SK-N-MC (cell line): ENCODE data around the gene SOX1.
A peak's percentile ranks its signal among the peaks of the same experiment; 100 is the strongest.

Experiments used
- DNase-seq: peaks from one replicate; pipeline ENCODE4 v3.0.0-alpha.2; 2011; ENCODE audit warnings: low read depth, low spot score
- H3K27ac ChIP-seq: fragments of 200-600 bp; sonication (generic); 2 replicates; pipeline ENCODE4 v1.5.1; 2016; ENCODE audit warnings: mixed run types
- H3K36me3 ChIP-seq: fragments of 200-600 bp; sonication (generic); 2 replicates; pipeline ENCODE4 v1.6.1; 2017; ENCODE audit warnings: antibody characterized with exemption, low read length, mixed read lengths; ENCODE audit not compliant: insufficient read depth
- H3K4me3 ChIP-seq: fragments of 200-600 bp; sonication (generic); 2 replicates; pipeline ENCODE4 v1.5.1; 2016
- H3K9ac ChIP-seq: fragments of 200-600 bp; sonication (generic); 2 replicates; pipeline ENCODE4 v1.8.0; 2017; ENCODE audit warnings: mixed run types, mixed read lengths; ENCODE audit not compliant: insufficient read length
- H3K9me3 ChIP-seq: fragments of 200-600 bp; sonication (generic); 2 replicates; pipeline ENCODE4 v1.6.1; 2017; ENCODE audit warnings: low read depth, mild to moderate bottlenecking, antibody characterized with exemption, low read length, moderate library complexity, mixed read lengths
- EZH2 ChIP-seq: fragments of 200-600 bp; sonication (generic); IDR thresholded peaks from one replicate; pipeline ENCODE4 v1.6.1; 2017; ENCODE audit warnings: antibody characterized with exemption
- FOXP2 ChIP-seq: optimal IDR thresholded peaks from 2 replicates; pipeline ENCODE3; 2011; ENCODE audit warnings: mild to moderate bottlenecking, moderate library complexity; ENCODE audit not compliant: insufficient read depth; ENCODE audit errors: extremely low read length, control extremely low read depth
- POLR2AphosphoS5 ChIP-seq: IDR thresholded peaks from 2 replicates; pipeline ENCODE4 v1.6.1; 2012; ENCODE audit warnings: mild to moderate bottlenecking, low read depth, low read length, borderline replicate concordance

Gene SOX1

DNA sequence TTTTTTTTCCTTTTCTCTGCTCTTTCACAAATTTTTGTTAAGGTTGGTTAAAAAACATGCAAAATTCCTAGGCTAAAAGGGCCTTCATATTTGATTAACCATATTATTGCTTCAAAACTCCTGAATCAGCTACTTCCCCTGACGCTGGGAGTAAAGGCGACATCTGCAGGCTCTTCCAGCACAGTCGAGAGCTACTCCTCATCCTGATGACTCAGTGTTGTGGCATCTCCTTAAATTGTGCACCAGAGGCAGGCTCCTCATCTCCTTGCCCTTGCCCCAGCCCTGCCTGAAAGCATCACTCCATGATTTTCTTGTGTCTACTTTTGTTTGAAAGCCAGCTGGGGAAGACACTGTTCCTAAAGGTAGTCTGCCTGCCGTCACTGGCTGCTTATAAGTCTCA is 24.5 kb upstream of the SOX1 start:
- DNase-seq, result no peak
- H3K9ac ChIP-seq, result no peak overlapping the region
- TF ChIP-seq FOXP2 (no peak), POLR2AphosphoS5 (no peak), EZH2 (no peak)
- H3K27ac ChIP-seq, result no peak overlapping the region
- no peaks in the 10 kb centered on the region for H3K9me3 ChIP-seq
- H3K36me3 ChIP-seq, result no peaks in the 10 kb centered on the region
- no peak overlapping the region for H3K4me3 ChIP-seq

DNA sequence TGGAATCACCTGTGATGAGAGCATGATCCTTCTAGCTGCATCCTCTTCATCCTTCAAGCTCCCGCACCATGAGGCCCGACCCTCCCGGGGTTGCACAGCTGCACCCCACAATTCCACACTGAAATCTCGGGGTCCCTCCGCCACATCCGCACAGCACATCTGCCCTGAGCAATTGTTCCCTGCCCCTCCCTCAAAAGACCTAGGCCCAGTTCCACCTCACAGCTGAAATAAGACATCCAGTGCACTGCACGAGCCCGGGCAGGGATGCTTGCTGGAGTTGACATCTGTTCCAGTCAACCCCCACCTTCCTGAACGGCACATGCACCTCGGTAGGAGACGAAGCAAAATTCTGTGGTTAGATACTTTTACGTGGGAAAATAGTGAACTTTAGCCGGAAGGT is 14.7 kb upstream of the SOX1 start:
- H3K9ac ChIP-seq, result no peak overlapping the region
- H3K4me3 ChIP-seq, result no peak overlapping the region
- TF ChIP-seq POLR2AphosphoS5 (no peak), EZH2 (no peak), FOXP2 (no peak)
- no peaks in the 10 kb centered on the region for H3K36me3 ChIP-seq
- H3K9me3 ChIP-seq, result no peaks in the 10 kb centered on the region
- no peak for DNase-seq
- no peak overlapping the region for H3K27ac ChIP-seq

DNA sequence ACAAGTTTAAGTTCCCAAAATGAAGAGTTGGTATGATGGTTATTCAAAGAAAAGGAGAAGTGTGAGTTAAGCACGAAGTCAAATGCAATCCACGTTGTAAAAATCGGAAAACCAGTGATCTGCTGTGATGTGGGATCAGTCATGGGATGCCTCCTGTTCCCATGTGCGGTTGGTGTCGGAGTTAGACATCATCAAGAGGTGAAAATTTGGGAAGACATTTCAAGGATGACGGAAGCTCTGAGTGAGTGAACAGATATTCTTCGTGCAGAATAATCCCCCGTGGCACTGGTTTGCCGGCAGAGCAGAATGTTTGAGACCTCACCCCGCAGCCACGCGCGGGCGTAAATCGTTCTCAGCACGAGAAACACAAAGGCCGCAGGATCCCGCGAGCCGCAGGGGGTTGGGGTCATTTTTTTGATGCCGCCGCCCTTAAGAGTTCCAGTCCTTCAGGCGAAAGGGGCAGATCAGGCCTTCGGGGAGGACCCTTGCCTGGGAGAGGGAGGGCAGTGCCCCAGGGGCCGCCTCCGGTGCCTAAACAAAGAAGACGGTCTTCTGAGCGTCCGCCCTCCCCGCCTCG is 13.7 kb upstream of the SOX1 start:
- DNase-seq, result no peak
- Histone ChIP-seq H3K27ac (no peak overlapping the region), H3K4me3 (no peak overlapping the region), H3K9me3 (no peaks in the 10 kb centered on the region), H3K9ac (no peak overlapping the region), H3K36me3 (no peaks in the 10 kb centered on the region)
- TF ChIP-seq POLR2AphosphoS5 (no peak), FOXP2 (no peak), EZH2 (no peak)

DNA sequence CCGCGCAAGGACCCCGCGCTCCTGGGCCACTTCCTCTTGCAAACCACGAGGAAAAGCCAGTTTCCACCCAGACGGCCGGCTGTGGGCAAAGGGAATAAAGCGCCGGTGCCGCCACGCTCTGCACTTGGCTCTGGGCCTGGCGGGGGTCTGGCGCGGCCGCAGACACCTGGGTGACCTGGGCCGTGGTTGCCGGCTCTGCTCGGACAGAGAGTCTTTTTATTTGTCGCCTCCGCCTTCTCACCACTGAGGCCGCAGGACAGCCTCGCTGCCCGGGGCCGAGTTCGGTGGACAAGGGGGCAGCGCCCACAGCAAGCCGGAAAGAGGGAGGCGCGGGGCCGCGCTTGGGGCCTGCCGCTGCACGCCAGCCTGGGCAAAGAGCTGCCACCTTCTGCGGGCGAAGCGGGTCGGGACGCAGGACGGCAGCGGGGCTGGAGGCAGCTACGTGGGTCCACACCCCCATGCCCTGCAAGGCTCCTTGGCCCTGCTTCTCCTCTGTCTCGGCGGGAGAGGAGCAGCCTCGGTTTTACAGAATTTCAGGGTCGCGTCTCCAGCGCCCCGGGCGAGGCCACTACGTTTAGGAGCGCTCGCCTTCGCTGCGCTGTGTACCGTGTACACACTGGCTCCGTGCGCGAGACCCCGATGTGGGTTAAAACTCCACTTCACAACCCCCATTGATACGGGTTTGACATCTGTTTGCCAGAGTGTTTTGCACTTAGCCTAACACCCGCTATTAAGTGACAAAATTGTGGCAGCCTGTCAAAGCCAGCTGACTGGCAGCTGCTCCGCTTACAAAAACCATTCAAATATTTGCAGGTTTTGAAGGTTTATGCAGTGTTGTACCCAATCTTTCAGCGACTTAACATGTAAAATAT is 13.0 kb upstream of the SOX1 start:
- no peak overlapping the region for H3K9ac ChIP-seq
- H3K4me3 ChIP-seq, result no peak overlapping the region
- no peak for TF ChIP-seq EZH2
- TF ChIP-seq FOXP2, result no peak
- TF ChIP-seq POLR2AphosphoS5, result no peak
- no peak overlapping the region for H3K27ac ChIP-seq
- no peak for DNase-seq
- H3K9me3 ChIP-seq, result no peaks in the 10 kb centered on the region
- no peaks in the 10 kb centered on the region for H3K36me3 ChIP-seq

- H3K9ac ChIP-seq, result no peak overlapping the region
Measured at GRCh38 chr13:112054616-112055015, 12.3 kb upstream of the SOX1 start.

DNA sequence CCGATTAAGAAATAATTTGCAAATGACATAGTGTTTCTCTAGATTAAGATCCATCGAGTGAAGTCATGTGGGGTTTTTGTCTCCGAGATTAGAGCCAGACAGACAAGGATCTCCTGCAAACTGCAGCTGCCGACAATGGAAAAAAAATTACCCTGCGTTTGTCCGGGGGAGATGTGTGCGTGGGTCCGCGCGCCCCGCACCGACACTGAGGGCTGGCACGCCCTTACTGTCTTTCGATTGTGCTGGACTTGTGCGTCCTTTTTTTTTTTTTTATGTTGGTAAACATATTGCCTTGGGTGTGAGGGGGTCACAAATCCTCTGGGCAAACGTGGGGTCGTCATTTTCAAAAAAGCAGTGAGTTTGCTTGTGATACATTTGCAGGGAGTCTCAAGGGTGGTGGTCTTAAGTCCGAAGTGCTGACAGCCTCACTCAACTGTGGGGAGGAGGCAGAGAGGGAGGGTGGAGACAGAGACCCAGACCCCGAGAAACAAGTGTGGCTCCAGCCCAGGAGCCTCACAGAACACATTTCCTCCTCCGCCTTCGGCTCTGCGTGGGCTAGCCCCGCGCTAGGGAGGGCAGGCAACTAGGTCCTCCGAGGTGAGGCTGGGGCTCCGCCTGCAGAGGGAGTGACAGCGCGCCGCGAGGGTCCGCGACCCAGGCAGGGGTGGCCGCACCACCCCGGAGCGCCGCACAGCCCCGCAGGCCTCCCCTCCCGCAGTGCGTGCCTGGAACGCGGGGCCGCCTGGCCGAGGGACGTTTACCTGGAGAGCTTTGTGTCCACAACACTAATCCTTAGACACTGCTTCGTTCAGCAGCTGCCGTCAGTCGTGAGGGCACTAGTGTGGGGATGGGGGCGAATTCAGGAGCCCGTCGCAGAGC is 11.7 kb upstream of the SOX1 start:
- DNase-seq, result no peak

More at GRCh38 chr13:112054616-112055015, 12.3 kb upstream of the SOX1 start:
- no peak overlapping the region for H3K27ac ChIP-seq
- no peak for DNase-seq
- no peaks in the 10 kb centered on the region for H3K36me3 ChIP-seq
- TF ChIP-seq POLR2AphosphoS5, result no peak
- TF ChIP-seq EZH2, result peak; percentile 31
- no peak overlapping the region for H3K4me3 ChIP-seq
- no peaks in the 10 kb centered on the region for H3K9me3 ChIP-seq

GRCh38 chr13:112055915-112056269 is 11.1 kb upstream of the SOX1 start:
- TF ChIP-seq EZH2 (no peak), POLR2AphosphoS5 (no peak), FOXP2 (no peak)
- DNase-seq, result no peak
- Histone ChIP-seq H3K4me3 (no peak overlapping the region), H3K9ac (no peak overlapping the region), H3K36me3 (no peaks in the 10 kb centered on the region), H3K27ac (no peak overlapping the region), H3K9me3 (no peaks in the 10 kb centered on the region)

More for the DNA sequence above, 11.7 kb upstream of the SOX1 start:
- H3K36me3 ChIP-seq, result no peaks in the 10 kb centered on the region
- H3K4me3 ChIP-seq, result no peak overlapping the region
- H3K27ac ChIP-seq, result no peak overlapping the region
- TF ChIP-seq POLR2AphosphoS5, result no peak
- TF ChIP-seq EZH2, result peak; percentile 47
- H3K9ac ChIP-seq, result no peak overlapping the region
- H3K9me3 ChIP-seq, result no peaks in the 10 kb centered on the region

DNA sequence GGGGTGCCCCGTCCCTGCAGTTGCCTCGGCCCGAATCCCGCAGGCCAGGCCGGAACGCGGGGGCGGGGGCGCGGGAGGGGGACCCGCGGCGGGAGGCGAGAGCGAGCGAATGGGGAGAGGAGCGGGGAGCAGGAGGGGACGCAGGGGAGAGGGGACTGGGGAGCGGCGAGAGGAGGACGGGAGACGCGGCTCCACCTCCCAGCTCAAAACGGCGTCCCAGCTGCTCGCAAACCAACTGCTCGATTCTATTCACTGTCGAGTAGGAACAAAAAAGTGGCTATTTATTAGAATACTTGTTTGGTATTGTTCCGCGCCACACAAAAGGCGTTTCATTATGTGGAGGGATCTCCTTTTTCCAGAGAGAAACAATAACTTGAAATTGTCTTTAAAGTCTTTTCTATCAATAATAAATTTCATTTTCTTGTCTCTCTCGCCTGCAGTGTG is 10.6 kb upstream of the SOX1 start:
- DNase-seq, result no peak
- no peak overlapping the region for H3K9ac ChIP-seq
- no peaks in the 10 kb centered on the region for H3K36me3 ChIP-seq
- no peak overlapping the region for H3K27ac ChIP-seq
- TF ChIP-seq POLR2AphosphoS5, result no peak
- peak; percentile 47 for TF ChIP-seq EZH2
- no peaks in the 10 kb centered on the region for H3K9me3 ChIP-seq
- H3K4me3 ChIP-seq, result no peak overlapping the region
